GM12878 (cell line): Measurements from ENCODE around the gene ACYP1. TPM values are rescaled to one million over a fixed set of nuclear protein-coding genes. Genes with fewer than 3 reads are reported as not detected.

Source experiments
- ATAC-seq: fragments of 200-7000 bp; cut with Tn5 transposase; 3 replicates; pipeline ENCODE4 v1.9.1; 2020; ENCODE audit warnings: mild to moderate bottlenecking, moderate library complexity
- BruUV-seq: library from RNA; stranded (reverse); fragments of 400-500 nt; replicated peaks from 2 replicates; lab custom pipeline; 2021; lab: Mats Ljungman, UMichigan
- CTCF ChIA-PET: fragments of 300-600 bp; sonication (Branson Sonifier 250); formaldehyde crosslinking; extraction: SDS; loops from one replicate; lab custom pipeline; 2021; ENCODE audit warnings: inconsistent platforms; lab: Yijun Ruan, JAX
- POLR2A ChIA-PET: fragments of 350-600 bp; formaldehyde crosslinking; extraction: SDS; loops from one replicate; lab custom pipeline; 2021; ENCODE audit warnings: inconsistent platforms; lab: Charles Lee
- RAD21 ChIA-PET: fragments of 300-600 bp; sonication (Branson Sonifier 250); formaldehyde crosslinking; loops from one replicate; lab custom pipeline; 2023; ENCODE audit warnings: antibody characterized with exemption; ENCODE audit not compliant: unreplicated experiment; lab: Charles Lee
- SMC1A ChIA-PET: fragments of 300-600 bp; sonication (Branson Sonifier 250); formaldehyde crosslinking; loops from one replicate; lab custom pipeline; 2023; ENCODE audit not compliant: unreplicated experiment, uncharacterized antibody; lab: Charles Lee
- DNase-seq: peaks from one replicate; pipeline ENCODE4 v3.0.0-alpha.2; 2011; ENCODE audit warnings: low read depth, low spot score
- FAIRE-seq: peaks from 3 replicates; lab custom pipeline; 2011; peaks lifted over from hg19 to GRCh38; lab: Jason Lieb, UNC
- H2AFZ ChIP-seq: 2 replicates; pipeline ENCODE4 v1.6.0; 2011; ENCODE audit warnings: low read depth, low read length, control low read depth; ENCODE audit not compliant: control insufficient read depth
- H3K27ac ChIP-seq: 2 replicates; pipeline ENCODE4 v1.5.1; 2011; ENCODE audit warnings: control low read depth; ENCODE audit not compliant: control insufficient read depth, insufficient read depth
- H3K27me3 ChIP-seq, 2 experiments: replicated peaks in 1 of 2; 2 replicates each; pipeline versions ENCODE4 v1.6.0 to v1.6.1; 2011; ENCODE audit warnings: low read length in 1 of 2; ENCODE audit not compliant: control insufficient read depth in 2 of 2, insufficient read depth in 2 of 2
- H3K36me3 ChIP-seq, 2 experiments: 2 replicates each; pipeline ENCODE4 v1.5.1; 2011; ENCODE audit warnings: low read length in 1 of 2; ENCODE audit not compliant: control insufficient read depth in 2 of 2, insufficient read depth in 2 of 2
- H3K4me1 ChIP-seq: 2 replicates; pipeline ENCODE4 v1.6.1; 2011; ENCODE audit warnings: mild to moderate bottlenecking, low read length, moderate library complexity, mixed read lengths; ENCODE audit not compliant: control insufficient read depth, insufficient read depth
- H3K4me2 ChIP-seq: 2 replicates; pipeline ENCODE4 v1.6.0; 2011; ENCODE audit warnings: control low read depth; ENCODE audit not compliant: control insufficient read depth, insufficient read depth
- H3K4me3 ChIP-seq: fragments of 200-600 bp; sonication (generic); 2 replicates; pipeline ENCODE4 v1.5.1; 2016
- H3K79me2 ChIP-seq: 2 replicates; pipeline ENCODE4 v1.6.0; 2011; ENCODE audit warnings: low read length; ENCODE audit not compliant: control insufficient read depth, insufficient read depth
- H3K9ac ChIP-seq: 2 replicates; pipeline ENCODE4 v1.8.0; 2011; ENCODE audit warnings: low read length, control low read depth, mixed read lengths; ENCODE audit not compliant: control insufficient read depth, insufficient read depth
- H3K9me3 ChIP-seq: replicated peaks from 3 replicates; pipeline ENCODE4 v1.5.1; 2011; ENCODE audit warnings: mild to moderate bottlenecking, low read length; ENCODE audit not compliant: control insufficient read depth, insufficient read depth
- H4K20me1 ChIP-seq: 2 replicates; pipeline ENCODE4 v1.6.0; 2011; ENCODE audit not compliant: control insufficient read depth, insufficient read depth
- EGR1 ChIP-seq, 2 experiments: IDR thresholded peaks; 1 replicate in 1 of 2; 2 replicates in 1 of 2; pipeline ENCODE4 v1.6.1; 2011 to 2012; ENCODE audit warnings: low read depth in 2 of 2, low read length in 2 of 2, borderline replicate concordance in 1 of 2, mild to moderate bottlenecking in 1 of 2, moderate library complexity in 1 of 2
- EZH2 ChIP-seq: IDR thresholded peaks from 2 replicates; pipeline ENCODE4 v1.6.1; 2012; ENCODE audit warnings: low read depth, mild to moderate bottlenecking, control low read depth, inconsistent platforms, low read length, borderline replicate concordance; ENCODE audit not compliant: control insufficient read depth
- KLF5 ChIP-seq: fragments of 450-650 bp; IDR thresholded peaks from 2 replicates; pipeline ENCODE4 v1.6.1; 2014; ENCODE audit warnings: mild to moderate bottlenecking; ENCODE audit not compliant: partially characterized antibody
- MEF2B ChIP-seq: fragments of 450-650 bp; IDR thresholded peaks from 2 replicates; pipeline ENCODE4 v1.6.1; 2018; ENCODE audit warnings: mild to moderate bottlenecking, moderate library complexity; ENCODE audit not compliant: partially characterized antibody, poor library complexity, severe bottlenecking
- MYC ChIP-seq: IDR thresholded peaks from 2 replicates; pipeline ENCODE4 v1.6.1; 2011; ENCODE audit warnings: mild to moderate bottlenecking, low read length, moderate library complexity, inconsistent platforms; ENCODE audit not compliant: insufficient read depth, insufficient replicate concordance, insufficient read length, severe bottlenecking
- NR2C1 ChIP-seq: fragments of 450-650 bp; IDR thresholded peaks from 2 replicates; pipeline ENCODE4 v1.6.1; 2017; ENCODE audit warnings: antibody characterized with exemption, mild to moderate bottlenecking, moderate library complexity
- RB1 ChIP-seq: fragments of 450-650 bp; formaldehyde crosslinking; IDR thresholded peaks from 2 replicates; pipeline ENCODE4 v1.6.1; 2017; ENCODE audit warnings: mild to moderate bottlenecking, borderline replicate concordance
- RBBP5 ChIP-seq: fragments of 200-600 bp; sonication (generic); conservative IDR thresholded peaks from 2 replicates; pipeline ENCODE4 v1.6.1; 2016
- RCOR1 ChIP-seq: conservative IDR thresholded peaks from 2 replicates; pipeline ENCODE4 v1.6.1; 2012; ENCODE audit warnings: low read depth, low read length, improper control_type of control experiment
- SRF ChIP-seq, 2 experiments: IDR thresholded peaks; 2 replicates each; pipeline ENCODE4 v1.6.1; 2011; ENCODE audit warnings: low read depth in 2 of 2, low read length in 2 of 2, mild to moderate bottlenecking in 1 of 2, moderate library complexity in 1 of 2
- TBL1XR1 ChIP-seq: IDR thresholded peaks from 2 replicates; pipeline ENCODE4 v1.6.1; 2012; ENCODE audit warnings: low read depth, low read length, improper control_type of control experiment
- USF2 ChIP-seq: IDR thresholded peaks from 2 replicates; pipeline ENCODE4 v1.6.1; 2011; ENCODE audit warnings: low read depth, low read length, improper control_type of control experiment, borderline replicate concordance
- ZNF207 ChIP-seq: fragments of 450-650 bp; IDR thresholded peaks from 2 replicates; pipeline ENCODE4 v1.6.1; 2014; ENCODE audit warnings: antibody characterized with exemption, mild to moderate bottlenecking, borderline replicate concordance
- WGBS: methylation state at CpG from one replicate; pipeline ENCODE4 v1.1.6; 2016; ENCODE audit warnings: low lambda C conversion rate; ENCODE audit not compliant: insufficient replicate concordance, insufficient coverage; ENCODE audit errors: missing lambda C conversion rate; 5-methylcytosine and 5-hydroxymethylcytosine counted together
- in situ Hi-C: fragments of 300-500 bp; cut with MboI; formaldehyde crosslinking; loops from 9 replicates; pipeline ENCODE4 v1.14.3; 2018; ENCODE audit warnings: mixed read lengths
- intact Hi-C: fragments of 100-400 bp; cut with micrococcal nuclease; formaldehyde crosslinking; loops from one replicate; pipeline ENCODE4 v1.14.2; 2022; ENCODE audit not compliant: unreplicated experiment
- polyA plus RNA-seq, 11 experiments: library from polyadenylated mRNA; depleted of rRNA in 4 of 11; unstranded in 6 of 11; stranded (reverse) in 5 of 11; fragments of >200 nt; fragmentation: Nextera tagmentation in 4 of 11; fragmentation: Illumina TruSeq in 1 of 11; extraction: Ambion mirVana in 4 of 11; extraction: Trizol in 1 of 11; gene quantifications; 1 replicate in 1 of 11; 2 replicates in 10 of 11; pipeline versions ENCODE4 v1.2.1 to v1.2.3, GENCODE V29; 2011 to 2016; ENCODE audit warnings: inconsistent platforms in 2 of 11, missing spikeins in 2 of 11, low read depth in 1 of 11
- total RNA-seq, 4 experiments: library from RNA; depleted of rRNA in 3 of 4; stranded (reverse); fragments of >200 nt in 3 of 4; fragmentation: Illumina TruSeq in 1 of 4; extraction: Trizol in 1 of 4; gene quantifications; 2 replicates each; pipeline versions ENCODE4 v1.2.1 to v1.2.3, GENCODE V29; 2013 to 2021
- TF ChIP-seq, protein P1 (sequence below): IDR thresholded peaks from 2 replicates; pipeline ENCODE4 v1.6.1; 2011; ENCODE audit warnings: borderline replicate concordance, low read depth, mild to moderate bottlenecking, moderate library complexity, mixed read lengths, low read length; ENCODE audit not compliant: insufficient read depth; ENCODE audit errors: extremely low read length

The ACYP1 gene
- total and polyA plus RNA-seq, 10 of the 15 experiments (the other 5 are each of a cell fraction or from before 2014, with no cell fraction given): 18.2 to 52.6 (median 43.5) TPM

- 0 out of 2 replicates have a peak, but pooled peaks have one; percentile 24 for TF ChIP-seq RCOR1
- peak; percentile 55 for TF ChIP-seq MYC
- TF ChIP-seq RB1: peak; percentile 79
- TF ChIP-seq TBL1XR1: no peak
Measured at GRCh38 chr14:75050852-75051555, 12.8 kb downstream of the ACYP1 start, which contains the start of gene MLH3 (continued).

GRCh38 chr14:75049731-75050201 lies 14.1 kb downstream of the ACYP1 start:
- WGBS: 100% methylated on average over 3 of the region's 3 CpGs
- H3K27me3 ChIP-seq: no peaks in the 10 kb centered on the region
- ChIA-PET RAD21 (interaction anchor here (3.3 kb wide), 1 partner anchor 14 kb away, joined by 13 read pairs; the partner anchor contains the start of gene ACYP1), POLR2A (interaction anchor here (0.9 to 2.4 kb wide), 3 partner anchors 13 to 108 kb away, joined by 3 to 19 read pairs (median 4); partner anchors contain the start of gene ACYP1), CTCF (interaction anchor here (1.1 to 2.4 kb wide), 6 partner anchors 9 to 102 kb away, joined by 3 to 12 read pairs (median 6); partner anchors contain the start of gene ACYP1), SMC1A (interaction anchor here (0.6 to 2.3 kb wide), 5 partner anchors 14 to 189 kb away, joined by 3 to 14 read pairs (median 3); partner anchors contain the start of gene ACYP1)
- H3K27ac ChIP-seq: no peak overlapping the region
- H4K20me1 ChIP-seq: no peaks in the 10 kb centered on the region
- FAIRE-seq: no peak
- intact Hi-C loops: no loop called here
- DNase-seq: no peak
- H3K79me2 ChIP-seq: peaks cover 16% of the 10 kb centered on the region
- in situ Hi-C loops: no loop called here
- no peak overlapping the region for H3K4me3 ChIP-seq
- no peak overlapping the region; the same call in 1 of the 2 replicates for H3K4me2 ChIP-seq
- no peak overlapping the region for H3K9ac ChIP-seq
- no peaks in the 10 kb centered on the region for H3K4me1 ChIP-seq
- no TSS peak for BruUV-seq
- TF ChIP-seq MEF2B (no peak), NR2C1 (no peak), EZH2 (no peak), RBBP5 (no peak), KLF5 (no peak), USF2 (no peak), ZNF207 (no peak), SRF (IDR thresholded peaks at IDR 0.05; ENCODE audit: low read depth in 2 of 2, low read length in 2 of 2) (no peak), EGR1 (IDR thresholded peaks at IDR 0.05; ENCODE audit: borderline replicate concordance in 1 of 2, low read depth in 2 of 2, low read length in 2 of 2) (no peak)
- TF ChIP-seq, protein P1, sequence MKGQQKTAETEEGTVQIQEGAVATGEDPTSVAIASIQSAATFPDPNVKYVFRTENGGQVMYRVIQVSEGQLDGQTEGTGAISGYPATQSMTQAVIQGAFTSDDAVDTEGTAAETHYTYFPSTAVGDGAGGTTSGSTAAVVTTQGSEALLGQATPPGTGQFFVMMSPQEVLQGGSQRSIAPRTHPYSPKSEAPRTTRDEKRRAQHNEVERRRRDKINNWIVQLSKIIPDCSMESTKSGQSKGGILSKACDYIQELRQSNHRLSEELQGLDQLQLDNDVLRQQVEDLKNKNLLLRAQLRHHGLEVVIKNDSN: no peak
- no peak for ATAC-seq
- no peak overlapping the region for H2AFZ ChIP-seq
- H3K36me3 ChIP-seq: no peaks in the 10 kb centered on the region
- H3K9me3 ChIP-seq: no peaks in the 10 kb centered on the region; the same call in 2 of the 3 replicates
